Testis (tissue), 2 donors: Measurements from ENCODE around the gene FHOD3.

Source experiments
- CTCF ChIP-seq, 3 experiments: fragments of 450-650 bp in 2 of 3; fragments of 200-600 bp in 1 of 3; sonication (generic) in 1 of 3; IDR thresholded peaks; one replicate each; pipeline ENCODE4 v1.5.1; 2016 to 2019; ENCODE audit warnings: antibody characterized with exemption in 3 of 3, mild to moderate bottlenecking in 2 of 3, moderate library complexity in 1 of 3
- POLR2A ChIP-seq: fragments of 450-650 bp; IDR thresholded peaks from one replicate; pipeline ENCODE4 v1.6.1; 2017; ENCODE audit warnings: antibody characterized with exemption, mild to moderate bottlenecking, moderate library complexity

- TF ChIP-seq CTCF (IDR thresholded peaks at IDR 0.05) = no peak
- no peak for TF ChIP-seq POLR2A
Measured at GRCh38 chr18:36811955-36812354, 514.4 kb downstream of the FHOD3 start.
